GM21723 (cell line): ENCODE measurements around the gene OXA1L.
"Not testable (repeated sequence)": the region's sequence is repeated elsewhere in the genome, so short reads cannot be mapped to it uniquely, and the experiment has no call there.

Experiments
- ATAC-seq: cut with Tn5 transposase; IDR thresholded peaks from one replicate; pipeline ENCODE4 v1.9.1; 2021; ENCODE audit warnings: mild to moderate bottlenecking, moderate library complexity; ENCODE audit not compliant: unreplicated experiment

OXA1L gene

GRCh38 chr14:22767323-22767589, 768 bp downstream of the OXA1L start:
- ATAC-seq = no peak

GRCh38 chr14:22768947-22769346, 2.5 kb downstream of the OXA1L start:
- ATAC-seq = no peak

DNA sequence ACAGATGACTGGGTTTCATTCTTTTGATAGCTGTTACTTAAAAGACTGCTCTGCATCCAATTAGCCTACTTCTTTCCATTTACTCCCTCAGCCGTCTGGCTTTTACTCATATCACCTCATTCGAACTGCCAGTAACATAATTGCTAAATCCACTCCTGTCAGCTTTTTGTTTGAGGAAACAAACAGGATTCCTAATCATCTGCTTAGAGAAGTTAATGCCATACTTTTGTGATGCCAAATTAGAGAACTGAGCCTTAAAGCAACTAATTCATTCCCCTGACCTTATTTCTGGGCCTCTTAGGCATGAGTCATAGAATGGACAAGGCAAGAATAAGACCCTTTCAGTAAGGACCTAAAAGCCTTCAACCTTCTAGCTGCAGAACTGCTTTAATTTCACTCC, 2.9 kb downstream of the OXA1L start:
- no peak for ATAC-seq

DNA sequence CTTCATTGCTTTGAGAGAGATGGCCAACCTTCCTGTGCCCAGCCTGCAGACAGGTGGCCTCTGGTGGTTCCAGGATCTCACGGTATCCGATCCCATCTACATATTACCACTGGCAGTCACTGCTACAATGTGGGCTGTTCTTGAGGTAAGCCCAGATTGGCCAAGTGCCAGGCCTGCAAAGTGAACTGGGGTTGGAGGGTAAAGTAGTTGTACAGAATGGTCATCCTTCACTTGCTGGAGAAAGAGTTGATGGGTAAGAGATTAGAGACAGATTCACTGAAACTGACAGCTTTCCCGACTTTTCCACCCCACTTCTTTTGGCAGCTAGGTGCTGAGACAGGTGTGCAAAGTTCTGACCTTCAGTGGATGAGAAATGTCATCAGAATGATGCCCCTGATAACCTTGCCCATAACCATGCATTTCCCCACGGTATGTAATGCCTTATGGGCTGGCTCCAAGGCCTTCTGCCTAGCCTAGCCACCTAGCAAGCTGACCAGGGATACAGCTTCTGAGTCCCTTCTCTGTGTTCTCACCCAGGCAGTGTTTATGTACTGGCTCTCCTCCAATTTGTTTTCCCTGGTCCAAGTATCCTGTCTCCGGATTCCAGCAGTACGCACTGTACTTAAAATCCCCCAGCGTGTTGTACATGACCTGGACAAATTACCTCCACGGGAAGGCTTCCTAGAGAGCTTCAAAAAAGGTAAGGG, 4.1 kb downstream of the OXA1L start:
- no peak for ATAC-seq

DNA sequence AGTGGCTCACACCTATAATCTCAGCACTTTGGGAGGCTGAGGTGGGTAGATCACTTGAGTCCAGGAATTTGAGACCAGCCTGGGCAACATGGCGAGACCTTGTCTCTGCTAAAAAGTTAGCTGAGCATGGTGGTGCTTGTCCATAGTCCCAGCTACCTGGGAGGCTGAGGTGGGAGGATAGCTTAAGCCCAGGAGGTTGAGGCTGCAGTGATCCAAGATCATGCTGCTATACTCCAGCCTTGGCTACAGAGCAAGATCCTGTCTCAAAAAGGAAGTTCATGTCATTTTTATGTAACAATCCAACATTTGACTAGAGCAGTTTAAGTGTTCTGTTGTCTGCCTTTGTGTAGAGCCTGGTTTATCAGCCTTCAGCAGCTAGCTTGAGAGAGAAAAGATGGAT, 6.2 kb downstream of the OXA1L start:
- no peak for ATAC-seq

GRCh38 chr14:22773162-22774010, 6.9 kb downstream of the OXA1L start:
- ATAC-seq = no peak

- ATAC-seq = no peak
Observed at GRCh38 chr14:22774011-22774706, 7.7 kb downstream of the OXA1L start.

DNA sequence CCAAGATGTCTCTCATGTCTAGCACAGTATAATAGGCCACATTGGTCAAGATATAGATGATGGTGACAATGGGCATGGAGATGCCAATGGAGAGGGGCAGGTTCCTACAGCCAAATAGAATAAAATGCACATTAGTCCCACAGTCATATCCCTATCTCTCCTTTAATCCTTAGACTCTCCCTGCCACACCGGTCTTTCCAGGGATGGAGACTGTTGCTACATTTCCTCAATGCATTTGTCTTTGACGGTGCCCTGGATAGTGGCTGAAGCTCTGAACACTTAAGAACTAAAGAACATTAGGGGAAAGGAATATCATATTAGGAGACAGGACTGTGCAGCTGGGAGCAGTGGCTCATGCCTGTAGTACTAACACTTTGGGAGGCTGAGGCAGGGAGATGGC, 9.7 kb downstream of the OXA1L start:
- no peak for ATAC-seq

GRCh38 chr14:22776849-22777248, 10.4 kb downstream of the OXA1L start:
- not testable (repeated sequence) for ATAC-seq

GRCh38 chr14:22778084-22778483, 11.6 kb downstream of the OXA1L start:
- no peak for ATAC-seq

DNA sequence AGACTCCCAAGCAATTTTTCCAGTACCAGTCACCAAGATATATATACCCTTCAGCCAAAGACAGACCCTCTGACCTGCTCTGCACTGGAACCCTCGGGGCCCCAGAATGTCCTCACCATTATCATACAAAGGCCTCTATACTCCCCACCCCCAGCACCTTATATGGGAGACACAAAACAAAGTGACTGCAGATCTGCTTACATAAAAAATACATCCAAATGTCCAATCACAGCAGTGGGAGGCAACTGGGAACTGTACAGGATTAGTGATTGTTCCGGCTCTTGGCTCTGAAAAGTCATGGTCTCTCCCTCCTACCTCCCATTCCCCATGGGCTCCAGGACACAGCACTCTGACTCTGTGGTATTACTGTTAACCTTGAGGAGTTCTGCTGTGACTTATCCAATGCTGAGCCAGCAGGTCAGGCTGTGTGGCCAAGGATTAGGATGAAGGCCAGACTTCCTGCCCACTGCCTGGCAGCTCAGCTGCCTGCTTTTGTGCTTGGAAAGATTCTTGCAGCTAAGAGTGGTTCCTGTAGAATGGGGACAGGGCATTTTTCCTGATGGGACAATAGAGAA, 13.7 kb downstream of the OXA1L start:
- no peak for ATAC-seq

DNA sequence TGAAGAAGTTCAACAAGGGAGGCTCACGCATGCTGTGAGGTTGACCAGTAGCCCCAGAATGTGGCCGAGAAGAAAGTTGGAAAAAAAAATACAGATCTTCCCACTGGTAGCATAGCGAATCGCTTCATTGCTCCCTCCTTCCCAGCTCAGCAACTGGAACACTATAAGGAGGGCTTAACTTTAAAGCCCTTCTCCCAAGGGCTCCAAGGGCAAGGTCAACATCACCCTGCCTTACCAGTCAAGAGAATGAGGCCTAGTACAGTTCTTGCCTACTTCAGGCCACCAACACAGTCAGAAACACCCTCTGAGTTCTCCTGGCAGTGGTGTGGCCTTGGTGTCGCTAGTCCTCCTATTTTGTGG, 14.4 kb downstream of the OXA1L start:
- no peak for ATAC-seq

DNA sequence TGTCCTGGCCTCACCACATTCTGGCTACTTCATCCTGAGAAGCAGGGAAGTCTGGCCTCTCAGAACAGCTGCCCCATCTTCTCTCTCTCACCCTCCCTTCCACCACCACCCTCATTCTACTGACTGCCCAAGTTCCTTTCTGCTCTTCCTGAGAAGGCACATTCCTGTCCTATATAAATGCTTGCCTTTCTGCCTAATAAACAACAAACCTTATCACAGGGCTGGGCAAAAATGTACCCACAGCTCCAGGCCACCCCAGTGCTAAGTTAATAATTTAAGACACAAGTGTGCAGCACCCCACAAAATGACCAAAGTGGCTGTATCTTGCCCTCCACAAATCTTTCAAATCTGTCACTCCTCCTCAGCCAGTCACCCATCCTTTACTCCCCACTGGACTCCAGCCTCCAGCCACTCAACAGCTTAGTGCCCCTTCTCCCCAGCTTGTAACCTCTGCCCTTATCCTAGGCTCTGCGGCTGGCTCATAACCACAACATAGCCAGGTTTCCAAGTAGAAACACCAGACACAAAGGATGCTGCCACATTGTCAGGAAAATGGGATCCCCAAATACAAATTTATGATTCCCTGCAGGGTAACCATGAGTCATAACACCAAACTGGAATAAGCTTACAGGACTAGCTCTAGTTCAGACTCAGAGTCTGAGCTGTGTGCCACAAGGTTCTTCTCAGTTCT, 15.0 kb downstream of the OXA1L start:
- no peak for ATAC-seq

DNA sequence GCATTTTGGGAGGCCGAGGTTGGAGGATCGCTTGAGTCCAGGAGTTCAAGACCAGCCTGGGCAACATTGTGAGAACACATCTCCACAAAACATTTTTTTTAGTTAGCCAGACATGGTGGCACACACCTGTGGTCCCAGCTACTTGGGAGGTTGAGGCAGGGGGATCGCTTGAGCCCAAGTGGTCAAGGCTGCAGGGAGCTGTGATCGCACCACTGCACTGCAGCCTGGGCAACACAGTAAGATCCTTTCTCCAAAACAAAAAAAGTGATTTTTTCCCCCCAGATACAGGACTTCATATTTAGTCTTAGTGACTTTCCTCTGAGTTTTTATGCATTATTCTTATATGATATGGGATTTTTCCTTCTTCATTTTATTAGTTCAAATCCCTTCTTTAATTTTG, 20.2 kb downstream of the OXA1L start:
- no peak for ATAC-seq

DNA sequence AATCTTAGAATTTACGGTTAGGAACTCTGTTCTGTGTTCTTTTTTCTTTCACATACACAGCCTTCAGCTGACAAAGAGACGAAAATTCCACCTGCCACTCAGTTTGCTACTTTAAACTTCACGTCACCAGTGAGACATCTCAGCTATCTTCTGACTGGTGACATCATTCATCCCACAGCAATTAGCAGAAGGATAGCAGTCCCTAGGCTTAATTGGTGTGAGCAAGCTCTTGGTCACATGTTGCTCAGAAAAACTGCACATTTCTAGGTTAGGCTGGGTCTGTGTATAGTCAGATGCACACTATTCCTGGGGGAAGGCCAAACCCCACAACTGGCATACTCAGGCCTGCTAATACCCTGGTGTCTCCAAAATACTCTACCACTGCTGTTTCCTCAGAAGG, 24.8 kb downstream of the OXA1L start:
- ATAC-seq = no peak

GRCh38 chr14:22792158-22792557, 25.7 kb downstream of the OXA1L start:
- no peak for ATAC-seq

DNA sequence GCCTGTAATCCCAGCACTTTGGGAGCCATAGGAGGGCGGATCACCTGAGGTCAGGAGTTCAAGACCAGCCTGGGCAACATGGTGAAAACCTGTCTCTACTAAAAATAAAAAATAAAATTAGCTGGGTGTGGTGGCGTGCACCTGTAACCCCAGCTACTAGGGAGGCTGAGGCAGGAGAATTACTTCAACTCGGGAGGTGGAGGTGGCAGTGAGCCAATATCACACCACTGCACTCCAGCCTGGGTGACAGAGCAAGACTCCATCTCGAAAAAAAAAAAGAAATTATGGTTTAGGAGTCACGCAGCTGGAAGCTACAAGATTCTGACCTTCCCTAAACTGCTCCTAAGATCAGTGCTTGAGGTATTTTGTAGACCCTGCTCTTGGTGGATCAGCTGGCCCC, 27.1 kb downstream of the OXA1L start:
- not testable (repeated sequence) for ATAC-seq

DNA sequence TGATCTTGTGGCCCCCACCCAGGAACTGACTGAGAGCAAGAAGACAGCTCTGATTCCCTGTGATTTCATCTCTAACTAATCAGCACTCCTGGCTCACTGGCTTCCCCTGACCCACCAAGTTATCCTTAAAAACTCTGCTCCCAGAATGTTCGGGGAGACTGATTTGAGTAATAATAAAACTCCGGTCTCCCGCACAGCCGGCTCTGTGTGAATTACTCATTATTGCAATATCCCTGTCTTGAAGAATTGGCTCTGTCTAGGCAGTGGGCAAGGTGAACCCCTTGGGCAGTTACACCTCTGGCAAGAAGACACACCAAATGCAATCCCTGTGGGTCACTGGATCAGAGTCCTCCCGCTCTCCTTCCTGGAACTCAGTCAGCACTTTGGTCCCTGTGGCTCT, 27.5 kb downstream of the OXA1L start:
- ATAC-seq = no peak

DNA sequence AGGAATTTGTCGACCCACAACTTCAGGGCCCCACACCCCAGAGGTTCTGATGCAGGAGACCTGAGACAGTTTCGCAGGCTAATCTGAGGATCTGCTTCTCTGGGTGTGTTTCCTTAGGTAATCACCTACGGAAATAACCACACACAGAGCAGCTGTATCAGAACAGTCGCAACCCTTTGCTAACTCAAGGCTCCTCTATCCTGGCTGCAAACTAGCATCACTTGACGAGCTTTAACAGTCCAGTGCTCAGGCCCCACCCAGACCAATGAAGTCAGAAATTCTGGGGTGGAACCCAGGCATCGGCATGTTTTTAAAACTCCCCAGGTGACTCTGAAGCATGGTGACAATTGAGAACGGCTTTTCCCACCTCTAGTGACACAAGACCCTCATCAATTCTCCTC, 28.1 kb downstream of the OXA1L start:
- ATAC-seq = no peak

- ATAC-seq = peak; percentile 58
Observed at GRCh38 chr14:22796087-22796707, 29.7 kb downstream of the OXA1L start.
